ENCODE measurements around the gene MRPL42.
"Not testable (repeated sequence)": the region's sequence is repeated elsewhere in the genome, so short reads cannot be mapped to it uniquely, and the experiment has no call there.

GRCh38 chr12:93498813-93499212, 31.5 kb downstream of the MRPL42 start:
- TF ChIP-seq CTCF (IDR thresholded peaks at IDR 0.05); EZH2 (IDR thresholded peaks at IDR 0.05; ENCODE audit: borderline replicate concordance, insufficient read depth, low read depth, low read length, poor library complexity, severe bottlenecking): not testable (repeated sequence)
